SK-N-SH (cell line): ENCODE data around the gene SCN4B. TPM values are rescaled to one million over a fixed set of nuclear protein-coding genes. Genes with fewer than 3 reads are reported as not detected.

Source experiments
- CTCF ChIA-PET: fragments of 300-600, 350-600 bp; formaldehyde crosslinking; extraction: SDS; loops from one replicate; lab custom pipeline; 2021; lab: Yijun Ruan, JAX
- POLR2A ChIA-PET: fragments of 350-600 bp; sonication (Branson Sonifier 250); formaldehyde crosslinking; extraction: SDS; loops from one replicate; lab custom pipeline; 2020; ENCODE audit warnings: antibody characterized with exemption, inconsistent platforms; lab: Yijun Ruan, JAX
- DNase-seq: peaks from one replicate; pipeline ENCODE4 v3.0.0; 2012
- H2AFZ ChIP-seq: fragments of 200-600 bp; sonication (generic); 2 replicates; pipeline ENCODE4 v1.8.1; 2016; ENCODE audit warnings: antibody characterized with exemption, mild to moderate bottlenecking, low read depth
- H3F3A ChIP-seq: fragments of 200-600 bp; sonication (generic); replicated peaks from 2 replicates; pipeline ENCODE3; 2016; ENCODE audit warnings: antibody characterized with exemption, mild to moderate bottlenecking; ENCODE audit not compliant: insufficient read depth
- H3K27ac ChIP-seq, 2 experiments: fragments of 200-500 bp in 1 of 2; fragments of 200-600 bp in 1 of 2; sonication (Bioruptor generic) in 1 of 2; sonication (generic), shearing (Covaris generic) in 1 of 2; 2 replicates each; pipeline versions ENCODE4 v1.5.1 to v1.6.1; 2014 to 2016; ENCODE audit warnings: low read depth in 2 of 2, inconsistent platforms in 1 of 2, low read length in 1 of 2, mild to moderate bottlenecking in 1 of 2, mixed read lengths in 1 of 2
- H3K27me3 ChIP-seq: fragments of 200-600 bp; sonication (generic), shearing (Covaris generic); 2 replicates; pipeline ENCODE4 v1.6.1; 2016; ENCODE audit warnings: mixed run types; ENCODE audit not compliant: insufficient read depth
- H3K36me3 ChIP-seq, 2 experiments: fragments of 200-500 bp in 1 of 2; fragments of 200-600 bp in 1 of 2; sonication (Bioruptor generic) in 1 of 2; sonication (generic) in 1 of 2; replicated peaks in 1 of 2; 2 replicates each; pipeline versions ENCODE3 to v1.5.1; 2014 to 2016; ENCODE audit warnings: low read length in 1 of 2, mild to moderate bottlenecking in 1 of 2; ENCODE audit not compliant: insufficient read depth in 2 of 2, control insufficient read depth in 1 of 2
- H3K4me1 ChIP-seq, 2 experiments: fragments of 200-500 bp in 1 of 2; fragments of 200-600 bp in 1 of 2; sonication (Bioruptor generic) in 1 of 2; sonication (generic), shearing (Covaris generic) in 1 of 2; 2 replicates each; pipeline versions ENCODE4 v1.5.1 to v1.6.1; 2014 to 2016; ENCODE audit warnings: low read depth in 1 of 2, low read length in 1 of 2, mixed run types in 1 of 2; ENCODE audit not compliant: insufficient read depth in 2 of 2, control insufficient read depth in 1 of 2
- H3K4me2 ChIP-seq: fragments of 200-600 bp; sonication (generic), shearing (Covaris generic); 2 replicates; pipeline ENCODE4 v1.6.1; 2017; ENCODE audit warnings: mixed run types
- H3K4me3 ChIP-seq, 2 experiments: fragments of 200-500 bp in 1 of 2; fragments of 200-600 bp in 1 of 2; sonication (Bioruptor generic) in 1 of 2; sonication (generic), shearing (Covaris generic) in 1 of 2; 2 replicates each; pipeline versions ENCODE4 v1.5.1 to v1.8.1; 2014 to 2016; ENCODE audit warnings: low read depth in 2 of 2, inconsistent platforms in 1 of 2, low read length in 1 of 2, mild to moderate bottlenecking in 1 of 2, mixed read lengths in 1 of 2, moderate library complexity in 1 of 2
- H3K79me2 ChIP-seq: fragments of 200-600 bp; sonication (generic); 2 replicates; pipeline ENCODE4 v1.8.1; 2017; ENCODE audit warnings: mild to moderate bottlenecking; ENCODE audit not compliant: insufficient read depth
- H3K9ac ChIP-seq: fragments of 200-600 bp; sonication (generic); 2 replicates; pipeline ENCODE4 v1.6.1; 2017; ENCODE audit warnings: mixed run types
- H3K9me2 ChIP-seq: fragments of 200-600 bp; sonication (generic); 2 replicates; pipeline ENCODE4 v1.6.1; 2017; ENCODE audit warnings: mixed run types
- H3K9me3 ChIP-seq: fragments of 200-600 bp; sonication (generic); 2 replicates; pipeline ENCODE4 v1.6.1; 2017; ENCODE audit warnings: mixed run types, mild to moderate bottlenecking, moderate library complexity
- H4K20me1 ChIP-seq: fragments of 200-600 bp; sonication (generic); 2 replicates; pipeline ENCODE4 v1.6.1; 2017; ENCODE audit warnings: mild to moderate bottlenecking, mixed run types; ENCODE audit not compliant: insufficient read depth
- CHD2 ChIP-seq: fragments of 150-350 bp; IDR thresholded peaks from 2 replicates; pipeline ENCODE4 v1.6.1; 2018; ENCODE audit warnings: low read length; ENCODE audit not compliant: partially characterized antibody
- CTCF ChIP-seq: fragments of 200-600 bp; sonication (generic); IDR thresholded peaks from 2 replicates; pipeline ENCODE4 v1.6.1; 2017; ENCODE audit warnings: antibody characterized with exemption, mild to moderate bottlenecking, moderate library complexity
- ELF1 ChIP-seq: IDR thresholded peaks from 2 replicates; pipeline ENCODE4 v1.4.0; 2012
- EP300 ChIP-seq, 2 experiments: IDR thresholded peaks; 2 replicates each; pipeline versions ENCODE4 v1.4.0 to v1.6.1; 2012; ENCODE audit warnings: borderline replicate concordance in 1 of 2, low read depth in 1 of 2, low read length in 1 of 2
- FOXM1 ChIP-seq: IDR thresholded peaks from 2 replicates; pipeline ENCODE4 v1.4.0; 2012; ENCODE audit warnings: low read depth, mild to moderate bottlenecking
- GABPA ChIP-seq: IDR thresholded peaks from 2 replicates; pipeline ENCODE4 v1.4.0; 2012; ENCODE audit warnings: low read depth, mild to moderate bottlenecking
- GATA2 ChIP-seq: sonication (generic); formaldehyde crosslinking; IDR thresholded peaks from 2 replicates; pipeline ENCODE4 v1.5.0; 2020; ENCODE audit warnings: mild to moderate bottlenecking, missing genetic modification reagents
- IRF3 ChIP-seq: fragments of 150-350 bp; IDR thresholded peaks from 2 replicates; pipeline ENCODE4 v1.6.1; 2016; ENCODE audit warnings: mild to moderate bottlenecking, low read depth, low read length
- JUND ChIP-seq: IDR thresholded peaks from 2 replicates; pipeline ENCODE4 v1.4.0; 2012
- MEF2A ChIP-seq: IDR thresholded peaks from 2 replicates; pipeline ENCODE4 v1.4.0; 2012; ENCODE audit warnings: low read depth, borderline replicate concordance
- MXI1 ChIP-seq: IDR thresholded peaks from 2 replicates; pipeline ENCODE4 v1.6.1; 2012; ENCODE audit warnings: mild to moderate bottlenecking, low read depth, low read length, improper control_type of control experiment
- RCOR1 ChIP-seq: fragments of 150-350 bp; IDR thresholded peaks from 2 replicates; pipeline ENCODE4 v1.6.1; 2017; ENCODE audit warnings: antibody characterized with exemption, low read length
- RXRA ChIP-seq: IDR thresholded peaks from 2 replicates; pipeline ENCODE4 v1.4.0; 2012; ENCODE audit warnings: low read depth, mild to moderate bottlenecking, borderline replicate concordance
- TCF12 ChIP-seq: IDR thresholded peaks from 2 replicates; pipeline ENCODE4 v1.4.0; 2012
- USF1 ChIP-seq: IDR thresholded peaks from 2 replicates; pipeline ENCODE4 v1.4.0; 2012; ENCODE audit warnings: low read depth, borderline replicate concordance
- YY1 ChIP-seq: IDR thresholded peaks from 2 replicates; pipeline ENCODE4 v1.4.0; 2012; ENCODE audit warnings: low read depth, mild to moderate bottlenecking
- WGBS: methylation state at CpG from one replicate; pipeline ENCODE4 v1.1.6; 2017; ENCODE audit warnings: low lambda C conversion rate; 5-methylcytosine and 5-hydroxymethylcytosine counted together
- polyA plus RNA-seq, 3 experiments: library from polyadenylated mRNA; depleted of rRNA; stranded (reverse); fragments of >200 nt; gene quantifications; 2 replicates each; pipeline ENCODE4 v1.2.3, GENCODE V29; 2012
- TF ChIP-seq, protein P1 (sequence below): IDR thresholded peaks from 2 replicates; pipeline ENCODE4 v1.4.0; 2012; ENCODE audit warnings: low read depth, borderline replicate concordance
- TF ChIP-seq, protein P2 (sequence below): IDR thresholded peaks from 2 replicates; pipeline ENCODE4 v1.4.0; 2012; ENCODE audit warnings: low read depth
- TF ChIP-seq, protein P3 (sequence below): IDR thresholded peaks from 2 replicates; pipeline ENCODE4 v1.6.1; 2012; ENCODE audit warnings: mild to moderate bottlenecking, low read depth, low read length, moderate library complexity

The SCN4B gene
- polyA plus RNA-seq, 1 of the 3 experiments (the other 2 are of a cell fraction) = 1.2 TPM

- TF ChIP-seq, protein P1, sequence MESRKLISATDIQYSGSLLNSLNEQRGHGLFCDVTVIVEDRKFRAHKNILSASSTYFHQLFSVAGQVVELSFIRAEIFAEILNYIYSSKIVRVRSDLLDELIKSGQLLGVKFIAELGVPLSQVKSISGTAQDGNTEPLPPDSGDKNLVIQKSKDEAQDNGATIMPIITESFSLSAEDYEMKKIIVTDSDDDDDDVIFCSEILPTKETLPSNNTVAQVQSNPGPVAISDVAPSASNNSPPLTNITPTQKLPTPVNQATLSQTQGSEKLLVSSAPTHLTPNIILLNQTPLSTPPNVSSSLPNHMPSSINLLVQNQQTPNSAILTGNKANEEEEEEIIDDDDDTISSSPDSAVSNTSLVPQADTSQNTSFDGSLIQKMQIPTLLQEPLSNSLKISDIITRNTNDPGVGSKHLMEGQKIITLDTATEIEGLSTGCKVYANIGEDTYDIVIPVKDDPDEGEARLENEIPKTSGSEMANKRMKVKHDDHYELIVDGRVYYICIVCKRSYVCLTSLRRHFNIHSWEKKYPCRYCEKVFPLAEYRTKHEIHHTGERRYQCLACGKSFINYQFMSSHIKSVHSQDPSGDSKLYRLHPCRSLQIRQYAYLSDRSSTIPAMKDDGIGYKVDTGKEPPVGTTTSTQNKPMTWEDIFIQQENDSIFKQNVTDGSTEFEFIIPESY = no peak
- no peak for TF ChIP-seq TCF12
Observed at GRCh38 chr11:118148856-118149255, 3.8 kb downstream of the SCN4B start (continued).

DNA sequence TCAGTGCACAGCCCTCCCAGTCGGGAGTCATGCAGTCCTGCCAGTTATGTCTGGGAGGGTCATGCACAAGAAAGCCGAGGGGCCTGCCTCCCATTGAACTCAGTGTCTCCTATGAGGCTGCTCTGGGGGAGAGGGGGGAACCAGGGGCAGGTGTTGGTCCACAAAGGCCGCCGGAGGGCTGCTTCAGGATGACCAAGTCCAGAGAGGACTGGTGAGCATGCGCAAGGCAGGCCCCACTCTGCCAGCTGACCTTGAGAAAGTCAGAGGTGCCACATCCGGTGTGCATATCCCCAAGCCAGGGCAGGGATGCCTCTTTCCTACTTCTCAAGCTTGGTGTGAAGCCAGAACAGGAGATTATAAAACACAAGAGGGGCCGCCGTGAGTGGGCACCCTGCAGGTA is 4.4 kb downstream of the SCN4B start:
- Histone ChIP-seq H3K27ac (no peak overlapping the region), H3F3A (no peaks in the 10 kb centered on the region), H3K4me2 (no peak overlapping the region), H3K9ac (no peak overlapping the region), H3K4me3 (no peak overlapping the region), H3K79me2 (no peaks in the 10 kb centered on the region), H3K9me2 (no peaks in the 10 kb centered on the region), H3K36me3 (no peaks in the 10 kb centered on the region), H3K9me3 (no peaks in the 10 kb centered on the region), H3K4me1 (peaks cover 0 to 11% of the 10 kb centered on the region in 2 experiments; a peak in 1 of 4 replicates), H2AFZ (no peak overlapping the region), H4K20me1 (no peaks in the 10 kb centered on the region), H3K27me3 (peaks cover 34% of the 10 kb centered on the region; the same call in 1 of the 2 replicates)
- POLR2A ChIA-PET = no interaction called here
- 78% methylated on average over 7 of the region's 8 CpGs for WGBS
- CTCF ChIA-PET = interaction anchor here (1.1 to 15.5 kb wide), 3 partner anchors 23 to 326 kb away, joined by 3 to 246 read pairs (median 7); no protein-coding TSS in a partner anchor
- DNase-seq = no peak
- TF ChIP-seq JUND = no peak
- TF ChIP-seq ELF1 = no peak
- TF ChIP-seq GABPA = no peak
- TF ChIP-seq, protein P2, sequence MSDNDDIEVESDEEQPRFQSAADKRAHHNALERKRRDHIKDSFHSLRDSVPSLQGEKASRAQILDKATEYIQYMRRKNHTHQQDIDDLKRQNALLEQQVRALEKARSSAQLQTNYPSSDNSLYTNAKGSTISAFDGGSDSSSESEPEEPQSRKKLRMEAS = no peak
- TF ChIP-seq EP300 (IDR thresholded peaks at IDR 0.05; ENCODE audit: borderline replicate concordance in 1 of 2, low read depth in 1 of 2, low read length in 1 of 2) = no peak
- no peak for TF ChIP-seq MEF2A
- TF ChIP-seq RXRA = no peak
- no peak for TF ChIP-seq IRF3
- TF ChIP-seq, protein P3, sequence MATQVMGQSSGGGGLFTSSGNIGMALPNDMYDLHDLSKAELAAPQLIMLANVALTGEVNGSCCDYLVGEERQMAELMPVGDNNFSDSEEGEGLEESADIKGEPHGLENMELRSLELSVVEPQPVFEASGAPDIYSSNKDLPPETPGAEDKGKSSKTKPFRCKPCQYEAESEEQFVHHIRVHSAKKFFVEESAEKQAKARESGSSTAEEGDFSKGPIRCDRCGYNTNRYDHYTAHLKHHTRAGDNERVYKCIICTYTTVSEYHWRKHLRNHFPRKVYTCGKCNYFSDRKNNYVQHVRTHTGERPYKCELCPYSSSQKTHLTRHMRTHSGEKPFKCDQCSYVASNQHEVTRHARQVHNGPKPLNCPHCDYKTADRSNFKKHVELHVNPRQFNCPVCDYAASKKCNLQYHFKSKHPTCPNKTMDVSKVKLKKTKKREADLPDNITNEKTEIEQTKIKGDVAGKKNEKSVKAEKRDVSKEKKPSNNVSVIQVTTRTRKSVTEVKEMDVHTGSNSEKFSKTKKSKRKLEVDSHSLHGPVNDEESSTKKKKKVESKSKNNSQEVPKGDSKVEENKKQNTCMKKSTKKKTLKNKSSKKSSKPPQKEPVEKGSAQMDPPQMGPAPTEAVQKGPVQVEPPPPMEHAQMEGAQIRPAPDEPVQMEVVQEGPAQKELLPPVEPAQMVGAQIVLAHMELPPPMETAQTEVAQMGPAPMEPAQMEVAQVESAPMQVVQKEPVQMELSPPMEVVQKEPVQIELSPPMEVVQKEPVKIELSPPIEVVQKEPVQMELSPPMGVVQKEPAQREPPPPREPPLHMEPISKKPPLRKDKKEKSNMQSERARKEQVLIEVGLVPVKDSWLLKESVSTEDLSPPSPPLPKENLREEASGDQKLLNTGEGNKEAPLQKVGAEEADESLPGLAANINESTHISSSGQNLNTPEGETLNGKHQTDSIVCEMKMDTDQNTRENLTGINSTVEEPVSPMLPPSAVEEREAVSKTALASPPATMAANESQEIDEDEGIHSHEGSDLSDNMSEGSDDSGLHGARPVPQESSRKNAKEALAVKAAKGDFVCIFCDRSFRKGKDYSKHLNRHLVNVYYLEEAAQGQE = no peak
- no peak for TF ChIP-seq CHD2
- no peak for TF ChIP-seq RCOR1
- no peak for TF ChIP-seq MXI1
- no peak for TF ChIP-seq USF1
- no peak for TF ChIP-seq GATA2 (CRISPR knock-in tag)
- TF ChIP-seq CTCF = no peak
- TF ChIP-seq YY1 = no peak
- no peak for TF ChIP-seq FOXM1
